ENCODE measurements around the gene CRTC3. TPM values are rescaled to one million over a fixed set of nuclear protein-coding genes. Genes with fewer than 3 reads are reported as not detected.
A peak's percentile ranks its signal among the peaks of the same experiment; 100 is the strongest.

CRTC3 gene
- total RNA-seq, result 10 to 100 TPM; 70.5 to 74.1 TPM

GRCh38 chr15:90529371-90530249, at the start of gene CRTC3:
TSS of gene CRTC3 (plus strand) at chr15:90529923. CDS start at chr15:90530072, 149 bp downstream.
- POLR2A ChIA-PET, result interaction anchor here (0.5 to 3.3 kb wide), 17 partner anchors 10 to 189 kb away, joined by 3 to 33 read pairs (median 4); no protein-coding TSS in a partner anchor
- peak; percentile 84 for ATAC-seq (ENCODE audit: low read depth)
- peaks cover 20% of the 10 kb centered on the region for H3K36me3 Mint-ChIP-seq

DNA sequence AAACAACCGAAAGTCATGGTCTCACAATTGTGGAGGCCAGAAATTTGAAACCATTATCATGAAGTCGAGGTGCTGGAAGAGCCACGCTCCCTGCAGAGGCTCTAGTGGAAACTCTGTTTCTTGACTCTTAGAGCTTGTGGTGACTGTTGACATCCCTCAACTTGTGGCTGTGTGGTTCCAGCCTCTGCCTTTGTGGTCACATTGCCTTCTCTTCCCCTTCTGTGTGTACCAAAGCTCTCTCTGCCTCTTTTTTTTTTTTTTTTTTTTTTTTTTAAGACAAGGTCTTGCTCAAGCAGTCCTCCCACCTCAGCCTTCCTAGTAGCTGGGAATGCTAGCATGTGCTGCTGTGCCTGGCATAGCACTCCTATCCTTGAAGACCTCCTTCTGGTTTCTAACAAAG, 48.7 kb upstream of the CRTC3 start:
- peak overlapping the region; percentile 30 for H3K27ac Mint-ChIP-seq

More at GRCh38 chr15:90529371-90530249, at the start of gene CRTC3:
- DNase-seq, result peak; percentile 82
- no peaks in the 10 kb centered on the region for H3K9me3 Mint-ChIP-seq
- peak within 1 kb of the TSS; percentile 96 for H3K4me3 Mint-ChIP-seq
- H3K27me3 Mint-ChIP-seq, result no peaks in the 10 kb centered on the region
- peak within 1 kb of the TSS; percentile 88 for H3K27ac Mint-ChIP-seq
- H3K4me1 Mint-ChIP-seq, result peaks cover 32% of the 10 kb centered on the region

DNA sequence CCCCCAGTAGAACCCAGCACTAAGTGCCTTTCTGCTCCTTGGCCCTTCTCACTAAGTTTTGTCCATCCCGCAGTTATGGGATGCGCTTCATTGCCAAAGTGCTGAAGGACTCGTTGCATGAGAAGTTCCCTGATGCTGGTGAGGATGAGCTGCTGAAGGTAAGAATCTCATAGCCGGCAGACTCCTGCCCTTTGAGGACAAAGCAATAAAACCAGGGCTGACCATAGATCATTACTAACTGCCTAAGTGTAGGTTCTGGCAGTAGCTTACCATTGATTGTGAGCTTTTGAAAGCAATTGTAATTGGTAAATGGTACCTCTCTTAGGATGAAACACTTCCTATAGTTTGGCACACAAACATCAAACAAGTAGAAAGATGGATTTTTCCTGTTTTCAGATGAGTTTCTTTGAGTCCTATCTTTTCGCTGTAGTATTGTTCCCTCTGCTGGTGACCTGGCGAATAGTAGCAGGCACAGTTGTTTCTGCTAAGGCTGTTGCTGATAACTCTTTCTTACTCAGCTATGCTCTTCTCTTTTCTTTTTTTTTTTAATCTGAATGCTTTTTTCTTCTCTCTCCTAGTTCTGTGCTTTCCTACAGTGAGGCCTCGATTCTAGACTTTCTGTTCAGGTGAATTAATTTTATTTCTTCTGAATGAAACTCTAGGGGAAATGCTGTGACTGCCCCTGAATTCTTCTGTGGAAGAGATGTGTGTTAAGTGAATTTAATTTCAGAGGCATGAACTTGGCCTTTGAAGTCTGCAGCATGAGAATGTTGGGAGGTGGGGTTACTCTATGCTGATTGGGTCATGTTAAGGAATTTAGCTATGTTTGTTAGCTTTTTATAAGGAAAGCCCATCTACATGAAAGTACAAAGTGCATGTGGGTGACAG, 47.4 kb upstream of the CRTC3 start:
- H3K27me3 Mint-ChIP-seq, result no peaks in the 10 kb centered on the region
- no peak overlapping the region for H3K4me3 Mint-ChIP-seq
- no peak for ATAC-seq (ENCODE audit: low read depth)
- H3K36me3 Mint-ChIP-seq, result peaks cover 46% of the 10 kb centered on the region
- H3K27ac Mint-ChIP-seq, result no peak overlapping the region
- H3K4me1 Mint-ChIP-seq, result peaks cover 37% of the 10 kb centered on the region
- no peaks in the 10 kb centered on the region for H3K9me3 Mint-ChIP-seq
- DNase-seq, result no peak
- POLR2A ChIA-PET, result interaction anchor here (0.6 to 1.0 kb wide), 4 partner anchors 120 to 166 kb away, joined by 3 to 4 read pairs (median 3); no protein-coding TSS in a partner anchor

More for the DNA sequence above, 48.7 kb upstream of the CRTC3 start:
- peak overlapping the region; percentile 8 for H3K4me3 Mint-ChIP-seq
- peak; percentile 89 for ATAC-seq (ENCODE audit: low read depth)
- H3K36me3 Mint-ChIP-seq, result peaks cover 43% of the 10 kb centered on the region
- H3K27me3 Mint-ChIP-seq, result no peaks in the 10 kb centered on the region
- POLR2A ChIA-PET, result interaction anchor here (0.6 to 1.5 kb wide), 6 partner anchors 20 to 373 kb away, joined by 3 to 15 read pairs (median 4); partner anchors contain the start of gene IQGAP1
- no peaks in the 10 kb centered on the region for H3K9me3 Mint-ChIP-seq
- peaks cover 40% of the 10 kb centered on the region for H3K4me1 Mint-ChIP-seq
- peak; percentile 65 for DNase-seq

DNA sequence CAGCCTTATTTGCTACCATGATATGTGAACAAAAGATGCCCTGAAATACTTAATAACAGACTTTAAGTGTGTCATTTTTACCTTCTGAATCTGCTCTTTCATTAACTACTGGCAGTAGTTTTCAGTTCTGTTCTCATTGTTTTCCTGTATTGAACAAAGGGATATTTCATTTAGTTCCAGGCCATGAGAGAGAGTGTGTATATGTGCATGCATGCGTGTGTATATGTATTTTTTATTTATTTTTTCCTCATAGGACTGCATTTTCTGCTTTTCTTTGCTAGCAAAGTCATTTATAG, 46.8 kb upstream of the CRTC3 start:
- no peak for DNase-seq
- POLR2A ChIA-PET, result no interaction called here
- no peak for ATAC-seq (ENCODE audit: low read depth)
- Mint-ChIP-seq H3K9me3 (no peaks in the 10 kb centered on the region), H3K27ac (no peak overlapping the region), H3K4me3 (no peak overlapping the region), H3K4me1 (peaks cover 37% of the 10 kb centered on the region), H3K36me3 (peaks cover 46% of the 10 kb centered on the region), H3K27me3 (no peaks in the 10 kb centered on the region)

GRCh38 chr15:90483637-90484036, 46.1 kb upstream of the CRTC3 start:
- peaks cover 38% of the 10 kb centered on the region for H3K4me1 Mint-ChIP-seq
- no peak overlapping the region for H3K4me3 Mint-ChIP-seq
- H3K27me3 Mint-ChIP-seq, result no peaks in the 10 kb centered on the region
- no peaks in the 10 kb centered on the region for H3K9me3 Mint-ChIP-seq
- no peak overlapping the region for H3K27ac Mint-ChIP-seq
- ATAC-seq (ENCODE audit: low read depth) (no peak), DNase-seq (no peak)
- POLR2A ChIA-PET, result no interaction called here
- peaks cover 44% of the 10 kb centered on the region for H3K36me3 Mint-ChIP-seq

GRCh38 chr15:90487186-90487585, 42.5 kb upstream of the CRTC3 start:
- H3K4me1 Mint-ChIP-seq, result peaks cover 13% of the 10 kb centered on the region
- H3K36me3 Mint-ChIP-seq, result peaks cover 50% of the 10 kb centered on the region
- no peak overlapping the region for H3K4me3 Mint-ChIP-seq
- DNase-seq (no peak), ATAC-seq (ENCODE audit: low read depth) (no peak)
- no peaks in the 10 kb centered on the region for H3K9me3 Mint-ChIP-seq
- no peaks in the 10 kb centered on the region for H3K27me3 Mint-ChIP-seq
- POLR2A ChIA-PET, result no interaction called here
- no peak overlapping the region for H3K27ac Mint-ChIP-seq

- H3K27ac Mint-ChIP-seq, result peak overlapping the region; percentile 40
- H3K27me3 Mint-ChIP-seq, result no peaks in the 10 kb centered on the region
- peaks cover 15% of the 10 kb centered on the region for H3K4me1 Mint-ChIP-seq
- H3K36me3 Mint-ChIP-seq, result peaks cover 57% of the 10 kb centered on the region
- POLR2A ChIA-PET, result interaction anchor here (0.5 to 0.7 kb wide), 2 partner anchors 58 to 166 kb away, joined by 3 read pairs; no protein-coding TSS in a partner anchor
- no peaks in the 10 kb centered on the region for H3K9me3 Mint-ChIP-seq
- DNase-seq (no peak), ATAC-seq (ENCODE audit: low read depth) (no peak)
- no peak overlapping the region for H3K4me3 Mint-ChIP-seq
Measured at GRCh38 chr15:90489514-90489913, 40.2 kb upstream of the CRTC3 start.

GRCh38 chr15:90489944-90490343, 39.8 kb upstream of the CRTC3 start:
- peak overlapping the region; percentile 40 for H3K27ac Mint-ChIP-seq
- peaks cover 56% of the 10 kb centered on the region for H3K36me3 Mint-ChIP-seq
- ATAC-seq (ENCODE audit: low read depth) (no peak), DNase-seq (no peak)
- no peaks in the 10 kb centered on the region for H3K9me3 Mint-ChIP-seq
- no peak overlapping the region for H3K4me3 Mint-ChIP-seq
- POLR2A ChIA-PET, result interaction anchor here (0.5 kb wide), 1 partner anchor 58 kb away, joined by 3 read pairs; no protein-coding TSS in a partner anchor
- H3K4me1 Mint-ChIP-seq, result peaks cover 15% of the 10 kb centered on the region
- H3K27me3 Mint-ChIP-seq, result no peaks in the 10 kb centered on the region

- Mint-ChIP-seq H3K36me3 (peaks cover 49% of the 10 kb centered on the region), H3K9me3 (no peaks in the 10 kb centered on the region), H3K27ac (peak overlapping the region; percentile 79), H3K4me3 (no peak overlapping the region), H3K27me3 (no peaks in the 10 kb centered on the region), H3K4me1 (peaks cover 11% of the 10 kb centered on the region)
- no peak for DNase-seq
- ATAC-seq (ENCODE audit: low read depth), result peak; percentile 60
- POLR2A ChIA-PET, result no interaction called here
Measured at GRCh38 chr15:90493647-90494046, 36.1 kb upstream of the CRTC3 start.

- POLR2A ChIA-PET, result no interaction called here
- H3K27ac Mint-ChIP-seq, result no peak overlapping the region
- H3K27me3 Mint-ChIP-seq, result no peaks in the 10 kb centered on the region
- H3K4me3 Mint-ChIP-seq, result no peak overlapping the region
- peaks cover 53% of the 10 kb centered on the region for H3K36me3 Mint-ChIP-seq
- peaks cover 11% of the 10 kb centered on the region for H3K4me1 Mint-ChIP-seq
- no peaks in the 10 kb centered on the region for H3K9me3 Mint-ChIP-seq
- no peak for ATAC-seq (ENCODE audit: low read depth)
- no peak for DNase-seq
Measured at GRCh38 chr15:90495067-90495466, 34.7 kb upstream of the CRTC3 start.

GRCh38 chr15:90496791-90497190, 32.9 kb upstream of the CRTC3 start:
- peaks cover 8% of the 10 kb centered on the region for H3K4me1 Mint-ChIP-seq
- POLR2A ChIA-PET, result no interaction called here
- no peak overlapping the region for H3K4me3 Mint-ChIP-seq
- H3K36me3 Mint-ChIP-seq, result peaks cover 46% of the 10 kb centered on the region
- no peaks in the 10 kb centered on the region for H3K27me3 Mint-ChIP-seq
- ATAC-seq (ENCODE audit: low read depth), result no peak
- DNase-seq, result no peak
- no peaks in the 10 kb centered on the region for H3K9me3 Mint-ChIP-seq
- H3K27ac Mint-ChIP-seq, result no peak overlapping the region

DNA sequence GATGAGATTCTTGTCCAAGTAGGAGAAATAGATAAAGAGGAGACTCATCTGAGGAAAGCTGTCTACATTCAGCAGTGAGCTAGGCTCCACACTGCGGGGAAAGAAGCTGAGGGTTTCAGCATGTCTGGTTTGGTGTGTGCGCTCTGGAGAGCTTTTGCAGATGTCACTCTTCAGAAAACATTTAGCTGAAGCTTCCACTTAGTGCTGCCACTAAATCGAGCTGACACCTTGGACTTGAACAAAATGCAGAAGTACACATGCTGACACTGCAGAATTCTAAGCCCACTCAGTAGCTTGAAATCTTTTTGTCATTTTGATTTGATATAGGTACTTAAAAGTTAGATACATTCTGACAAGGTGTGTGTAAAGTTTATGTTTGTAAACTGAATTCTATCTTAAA, 32.3 kb upstream of the CRTC3 start:
- POLR2A ChIA-PET, result no interaction called here
- H3K36me3 Mint-ChIP-seq, result peaks cover 44% of the 10 kb centered on the region
- H3K4me1 Mint-ChIP-seq, result peaks cover 8% of the 10 kb centered on the region
- no peaks in the 10 kb centered on the region for H3K9me3 Mint-ChIP-seq
- no peak for ATAC-seq (ENCODE audit: low read depth)
- H3K4me3 Mint-ChIP-seq, result no peak overlapping the region
- no peaks in the 10 kb centered on the region for H3K27me3 Mint-ChIP-seq
- DNase-seq, result no peak
- H3K27ac Mint-ChIP-seq, result no peak overlapping the region

DNA sequence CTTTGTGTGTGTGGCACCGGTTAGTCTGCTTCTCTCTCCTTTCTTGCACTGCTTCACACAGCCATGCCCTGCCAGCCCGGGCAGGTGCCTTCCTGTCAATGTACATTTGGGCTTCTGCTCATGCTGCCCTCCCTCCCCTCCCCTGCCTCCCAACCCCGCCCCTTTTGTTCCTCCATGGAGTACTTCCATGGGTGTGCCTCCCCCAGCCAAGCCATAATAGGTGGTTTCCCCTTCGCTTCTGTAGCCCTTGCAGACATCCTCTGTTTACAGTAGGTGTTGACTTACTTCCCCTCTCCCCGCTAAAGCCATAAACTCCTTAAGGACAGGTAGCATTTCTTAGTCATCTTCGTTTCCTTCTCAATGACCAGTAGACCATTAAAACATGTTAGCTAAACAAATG, 31.8 kb upstream of the CRTC3 start:
- POLR2A ChIA-PET, result no interaction called here
- H3K4me1 Mint-ChIP-seq, result peaks cover 8% of the 10 kb centered on the region

More for the DNA sequence above, 31.8 kb upstream of the CRTC3 start:
- Mint-ChIP-seq H3K36me3 (peaks cover 41% of the 10 kb centered on the region), H3K27me3 (no peaks in the 10 kb centered on the region), H3K9me3 (no peaks in the 10 kb centered on the region), H3K27ac (no peak overlapping the region), H3K4me3 (no peak overlapping the region)
- ATAC-seq (ENCODE audit: low read depth) (no peak), DNase-seq (no peak)

Data from activated naive CD8-positive, alpha-beta T cell treated with anti-CD3 and anti-CD28 coated beads, Interleukin-2, amount 10 ng/mL, durations not matched to agents 7 days and 5 days (primary cell).